Measurements from ENCODE around the gene PIP5K1B. TPM values are rescaled to one million over a fixed set of nuclear protein-coding genes. Genes with fewer than 3 reads are reported as not detected.

Gene PIP5K1B
- total and polyA plus RNA-seq, 2 of the 13 experiments (the other 11 are each of a cell fraction or from before 2014, with no cell fraction given) = 15.8 to 17.5 TPM

- POLR2A ChIA-PET = no interaction called here
- Histone ChIP-seq H3K4me1 (ENCODE audit: insufficient read depth, low read length) (peaks cover 8% of the 10 kb centered on the region), H3K27ac (ENCODE audit: extremely low read length, insufficient read depth, low read length) (no peak overlapping the region), H3K27me3 (ENCODE audit: control insufficient read depth in 1 of 2, insufficient read depth in 2 of 2, low read length in 2 of 2) (peaks cover 0 to 11% of the 10 kb centered on the region in 2 experiments; a peak in 2 of 5 replicates), H4K20me1 (ENCODE audit: insufficient read depth, low read length) (no peaks in the 10 kb centered on the region), H3K79me2 (ENCODE audit: insufficient read depth, low read length) (no peaks in the 10 kb centered on the region), H3K4me2 (ENCODE audit: low read depth, low read length) (no peak overlapping the region), H3K4me3 (replicated peaks in 1 of 3; ENCODE audit: insufficient read depth in 1 of 3, low read depth in 2 of 3, low read length in 3 of 3) (no peak overlapping the region), H2AFZ (ENCODE audit: low read length) (no peak overlapping the region), H3K9ac (ENCODE audit: insufficient read depth, low read depth, low read length) (no peak overlapping the region), H3K36me3 (replicated peaks in 1 of 2; ENCODE audit: control insufficient read depth in 1 of 2, insufficient read depth in 2 of 2, low read length in 2 of 2) (no peaks in the 10 kb centered on the region), H3K9me3 (ENCODE audit: low read length) (no peaks in the 10 kb centered on the region)
- intact Hi-C loops (cut with micrococcal nuclease; ENCODE audit: unreplicated experiment) (no loop called here), in situ Hi-C loops (cut with HindIII; ENCODE audit: extremely low pct_ligation_motif_present, low pct_unique_long_range_greater_than_20kb) (loop anchor here (5.0 kb wide), 1 partner anchor 112 kb away; no protein-coding TSS in a partner anchor)
- CTCF ChIA-PET (ENCODE audit: low intra/inter-chr PET ratio, low total read pairs) = no interaction called here
- WGBS (ENCODE audit: low lambda C conversion rate) = 77% methylated on average over 4 of the region's 4 CpGs
- no peak for FAIRE-seq
- BruUV-seq (replicated peaks) = no TSS peak
- DNase-seq (ENCODE audit: low spot score) = no peak
- TF ChIP-seq REXO4 (CRISPR knock-in tag; IDR thresholded peaks at IDR 0.05; ENCODE audit: borderline replicate concordance) (no peak), CREM (IDR thresholded peaks at IDR 0.05) (no peak), CREM (CRISPR knock-in tag; IDR thresholded peaks at IDR 0.05) (no peak), SATB2 (CRISPR knock-in tag; IDR thresholded peaks at IDR 0.05) (no peak)
- no peak for ATAC-seq
Measured at GRCh38 chr9:68694125-68694524, 10.9 kb upstream of the PIP5K1B start.

- Histone ChIP-seq H3K36me3 (replicated peaks in 1 of 2; ENCODE audit: control insufficient read depth in 1 of 2, insufficient read depth in 2 of 2, low read length in 2 of 2) (no peaks in the 10 kb centered on the region), H3K9ac (ENCODE audit: insufficient read depth, low read depth, low read length) (no peak overlapping the region), H3K27me3 (ENCODE audit: control insufficient read depth in 1 of 2, insufficient read depth in 2 of 2, low read length in 2 of 2) (no peaks in the 10 kb centered on the region; a peak in 1 of 5 replicates), H3K4me2 (ENCODE audit: low read depth, low read length) (no peak overlapping the region), H3K4me3 (replicated peaks in 1 of 3; ENCODE audit: insufficient read depth in 1 of 3, low read depth in 2 of 3, low read length in 3 of 3) (no peak overlapping the region), H4K20me1 (ENCODE audit: insufficient read depth, low read length) (no peaks in the 10 kb centered on the region), H3K9me3 (ENCODE audit: low read length) (no peaks in the 10 kb centered on the region), H3K79me2 (ENCODE audit: insufficient read depth, low read length) (no peaks in the 10 kb centered on the region), H3K27ac (ENCODE audit: extremely low read length, insufficient read depth, low read length) (no peak overlapping the region), H2AFZ (ENCODE audit: low read length) (no peak overlapping the region), H3K4me1 (ENCODE audit: insufficient read depth, low read length) (peaks cover 14% of the 10 kb centered on the region)
- intact Hi-C loops (cut with micrococcal nuclease; ENCODE audit: unreplicated experiment) = no loop called here
- DNase-seq (ENCODE audit: low spot score) (no peak), FAIRE-seq (no peak), ATAC-seq (peak; percentile 63)
- POLR2A ChIA-PET = no interaction called here
- CTCF ChIA-PET (ENCODE audit: low intra/inter-chr PET ratio, low total read pairs) = no interaction called here
- in situ Hi-C loops (cut with HindIII; ENCODE audit: extremely low pct_ligation_motif_present, low pct_unique_long_range_greater_than_20kb) = no loop called here
- TF ChIP-seq CREM (IDR thresholded peaks at IDR 0.05) (no peak), CREM (CRISPR knock-in tag; IDR thresholded peaks at IDR 0.05) (no peak), PRPF4 (IDR thresholded peaks at IDR 0.05; ENCODE audit: low read depth, low read length, poor library complexity, severe bottlenecking) (no peak), ZNF496 (CRISPR knock-in tag; IDR thresholded peaks at IDR 0.05; ENCODE audit: insufficient replicate concordance) (no peak), HOXA9 (CRISPR knock-in tag; IDR thresholded peaks at IDR 0.05; ENCODE audit: borderline replicate concordance) (no peak), U2AF1 (optimal IDR thresholded peaks at IDR 0.05; ENCODE audit: low read depth, low read length) (no peak), ZBTB38 (CRISPR knock-in tag; IDR thresholded peaks at IDR 0.05) (no peak), KLF15 (CRISPR knock-in tag; IDR thresholded peaks at IDR 0.05; ENCODE audit: borderline replicate concordance) (no peak), DMAP1 (CRISPR knock-in tag; IDR thresholded peaks at IDR 0.05) (no peak), SMC3 (IDR thresholded peaks at IDR 0.05; ENCODE audit: low read length) (peak; percentile 17; the same call in 1 of the 2 replicates), TEF (CRISPR knock-in tag; IDR thresholded peaks at IDR 0.05) (no peak), STAG1 (CRISPR knock-in tag; IDR thresholded peaks at IDR 0.05) (peak; percentile 58), CTCF (CRISPR knock-in tag; IDR thresholded peaks at IDR 0.05) (peak; percentile 58), NR1H2 (CRISPR knock-in tag; IDR thresholded peaks at IDR 0.05; ENCODE audit: borderline replicate concordance, low read depth) (no peak), ZNF547 (CRISPR knock-in tag; IDR thresholded peaks at IDR 0.05) (no peak)
- WGBS (ENCODE audit: low lambda C conversion rate) = 29% methylated on average over 4 of the region's 4 CpGs
- no TSS peak for BruUV-seq (replicated peaks)
Measured at GRCh38 chr9:68697851-68698250, 7.2 kb upstream of the PIP5K1B start.
